Osteoblast (primary cell): Measurements from ENCODE around the gene KRTAP9-7. TPM values are rescaled to one million over a fixed set of nuclear protein-coding genes. Genes with fewer than 3 reads are reported as not detected.
"Not testable (repeated sequence)": the region's sequence is repeated elsewhere in the genome, so short reads cannot be mapped to it uniquely, and the experiment has no call there.

Source experiments
- DNase-seq: peaks from one replicate; pipeline ENCODE4 v3.0.0; 2011; ENCODE audit warnings: low spot score, mixed read lengths; ENCODE audit not compliant: insufficient read length; ENCODE audit errors: missing footprints
- H2AFZ ChIP-seq: 2 replicates; pipeline ENCODE4 v1.6.0; 2011; ENCODE audit warnings: mild to moderate bottlenecking, low read length
- H3K27ac ChIP-seq: 2 replicates; pipeline ENCODE4 v1.5.1; 2011; ENCODE audit warnings: mild to moderate bottlenecking, low read depth, low read length, moderate library complexity
- H3K27me3 ChIP-seq: 2 replicates; pipeline ENCODE4 v1.6.0; 2012; ENCODE audit warnings: mild to moderate bottlenecking, control low read depth, inconsistent platforms, low read length, moderate library complexity; ENCODE audit not compliant: insufficient read depth
- H3K36me3 ChIP-seq: 2 replicates; pipeline ENCODE4 v1.5.1; 2011; ENCODE audit warnings: mild to moderate bottlenecking, low read length, control low read depth, moderate library complexity; ENCODE audit not compliant: insufficient read depth
- H3K4me1 ChIP-seq: 2 replicates; pipeline ENCODE4 v1.5.1; 2011; ENCODE audit warnings: mild to moderate bottlenecking, low read length, control low read depth, moderate library complexity; ENCODE audit not compliant: insufficient read depth
- H3K4me2 ChIP-seq: 2 replicates; pipeline ENCODE4 v1.6.0; 2011; ENCODE audit warnings: mild to moderate bottlenecking, low read length; ENCODE audit not compliant: insufficient read depth
- H3K4me3 ChIP-seq: fragments of 200-600 bp; sonication (generic); 3 replicates; pipeline ENCODE4 v1.5.1; 2012; ENCODE audit warnings: mild to moderate bottlenecking, low read length, inconsistent platforms; ENCODE audit not compliant: insufficient read depth
- H3K79me2 ChIP-seq: 2 replicates; pipeline ENCODE4 v1.6.0; 2012; ENCODE audit warnings: mild to moderate bottlenecking, low read length, control low read depth, inconsistent platforms; ENCODE audit not compliant: insufficient read depth
- H3K9me3 ChIP-seq: 2 replicates; pipeline ENCODE4 v1.5.1; 2011; ENCODE audit warnings: low read depth, low read length, control low read depth
- H4K20me1 ChIP-seq: 2 replicates; pipeline ENCODE4 v1.6.0; 2012; ENCODE audit warnings: mild to moderate bottlenecking, low read length, control low read depth; ENCODE audit not compliant: insufficient read depth
- CTCF ChIP-seq: IDR thresholded peaks from 2 replicates; pipeline ENCODE4 v1.5.1; 2011; ENCODE audit warnings: mild to moderate bottlenecking, low read depth, low read length, moderate library complexity; ENCODE audit errors: extremely low read depth
- total RNA-seq: library from RNA; depleted of rRNA; stranded (reverse); fragments of >200 nt; gene quantifications from 2 replicates; pipeline ENCODE4 v1.2.3, GENCODE V29; 2012

KRTAP9-7 gene
- total RNA-seq, 1 donor = not detected

DNA sequence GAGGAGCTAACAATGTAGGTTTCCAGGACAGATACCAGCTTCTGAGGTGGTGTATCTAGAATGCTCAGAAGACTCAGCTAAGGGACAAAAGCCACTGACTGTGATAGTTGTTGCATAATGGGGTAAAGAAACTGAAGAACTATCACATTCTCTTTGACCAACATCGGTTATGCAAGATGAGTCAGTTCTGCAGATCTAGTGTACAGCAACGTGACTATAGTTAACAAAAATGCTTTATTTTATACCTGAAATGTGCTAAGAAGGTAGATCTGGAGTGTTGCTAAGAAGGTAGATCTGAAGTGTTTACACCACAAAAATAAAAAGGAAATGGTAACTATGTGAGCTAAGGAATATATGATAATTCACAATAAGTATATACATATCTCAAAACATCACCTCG lies 7.8 kb upstream of the KRTAP9-7 start:
- no peak for DNase-seq
- no peaks in the 10 kb centered on the region for H3K4me1 ChIP-seq
- TF ChIP-seq CTCF = no peak
- no peaks in the 10 kb centered on the region for H3K9me3 ChIP-seq
- H3K79me2 ChIP-seq = no peaks in the 10 kb centered on the region
- H3K27me3 ChIP-seq = no peaks in the 10 kb centered on the region
- no peaks in the 10 kb centered on the region for H4K20me1 ChIP-seq
- H3K27ac ChIP-seq = no peak overlapping the region
- no peaks in the 10 kb centered on the region for H3K36me3 ChIP-seq
- no peak overlapping the region for H2AFZ ChIP-seq
- no peak overlapping the region for H3K4me2 ChIP-seq
- H3K4me3 ChIP-seq = no peak overlapping the region

DNA sequence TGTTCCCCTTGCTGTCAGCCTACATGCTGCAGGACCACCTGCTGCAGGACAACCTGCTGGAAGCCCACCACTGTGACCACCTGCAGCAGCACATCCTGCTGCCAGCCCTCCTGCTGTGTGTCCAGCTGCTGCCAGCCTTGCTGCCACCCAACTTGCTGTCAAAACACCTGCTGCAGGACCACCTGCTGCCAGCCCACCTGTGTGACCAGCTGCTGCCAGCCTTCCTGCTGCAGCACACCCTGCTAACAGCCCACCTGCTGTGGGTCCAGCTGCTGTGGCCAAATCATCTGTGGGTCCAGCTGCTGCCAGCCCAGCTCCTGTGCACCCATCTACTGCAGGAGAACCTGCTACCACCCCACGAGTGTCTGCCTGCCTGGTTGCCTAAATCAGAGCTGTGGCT lies 4.2 kb upstream of the KRTAP9-7 start:
- H3K79me2 ChIP-seq, H4K20me1 ChIP-seq, H3K4me1 ChIP-seq, H3K27ac ChIP-seq, H3K4me2 ChIP-seq, H3K9me3 ChIP-seq, DNase-seq, H3K36me3 ChIP-seq, H3K4me3 ChIP-seq, H3K27me3 ChIP-seq, H2AFZ ChIP-seq: not testable (repeated sequence)

GRCh38 chr17:41271858-41272257 lies 3.6 kb upstream of the KRTAP9-7 start:
- Histone ChIP-seq H4K20me1 (no peaks in the 10 kb centered on the region), H2AFZ (no peak overlapping the region), H3K27ac (no peak overlapping the region), H3K27me3 (no peaks in the 10 kb centered on the region), H3K36me3 (no peaks in the 10 kb centered on the region), H3K4me1 (no peaks in the 10 kb centered on the region), H3K79me2 (no peaks in the 10 kb centered on the region), H3K4me3 (no peak overlapping the region), H3K9me3 (no peaks in the 10 kb centered on the region), H3K4me2 (no peak overlapping the region)
- no peak for TF ChIP-seq CTCF
- DNase-seq = no peak

DNA sequence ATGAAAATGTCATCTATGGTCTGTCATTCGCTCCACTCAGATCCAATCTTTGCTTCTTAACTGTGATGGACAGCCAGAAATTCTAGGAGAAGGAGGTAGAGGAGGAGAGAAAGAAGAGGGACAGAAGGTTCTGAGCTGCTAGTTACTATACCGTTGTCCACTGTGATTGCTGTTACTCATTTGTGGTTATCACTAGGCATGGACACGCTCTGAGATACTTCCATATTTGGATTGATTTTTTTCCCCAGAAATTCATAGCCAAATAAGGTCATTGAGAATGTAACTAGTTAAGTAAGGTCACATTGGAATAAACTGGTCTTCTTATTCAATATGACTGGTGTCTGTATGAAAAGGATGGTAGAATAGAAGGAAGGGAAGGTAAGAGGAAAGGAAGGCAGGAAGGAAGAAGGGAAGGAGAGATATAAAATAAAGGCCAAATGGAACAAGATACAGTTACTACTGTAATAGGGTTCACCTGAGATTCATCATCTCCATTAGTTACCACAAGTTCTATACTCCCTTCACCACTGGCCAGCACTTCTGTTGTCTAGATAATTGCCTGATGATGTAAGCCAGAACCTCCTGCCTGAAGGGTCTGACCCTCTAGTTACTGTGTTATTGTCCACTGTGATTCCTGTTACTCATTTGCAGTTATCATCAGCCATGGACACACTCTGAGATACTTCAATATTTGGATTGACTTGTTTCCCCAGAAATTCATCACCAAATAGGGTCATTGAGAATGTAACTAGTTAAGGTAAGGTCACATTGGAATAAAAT lies 2.9 kb downstream of the KRTAP9-7 start:
- H3K4me2 ChIP-seq = no peak overlapping the region
- peak overlapping the region; percentile 63 for H2AFZ ChIP-seq
- no peaks in the 10 kb centered on the region for H3K4me1 ChIP-seq
- H3K27me3 ChIP-seq = no peaks in the 10 kb centered on the region
- H4K20me1 ChIP-seq = no peaks in the 10 kb centered on the region
- H3K4me3 ChIP-seq = no peak overlapping the region
- TF ChIP-seq CTCF = no peak
- no peaks in the 10 kb centered on the region for H3K79me2 ChIP-seq
- no peaks in the 10 kb centered on the region for H3K36me3 ChIP-seq
- DNase-seq = no peak
- no peak overlapping the region for H3K27ac ChIP-seq
- H3K9me3 ChIP-seq = no peaks in the 10 kb centered on the region
